ENCODE data around the gene TMEM126A.
A peak's percentile ranks its signal among the peaks of the same experiment; 100 is the strongest.
"Not testable (repeated sequence)": the region's sequence is repeated elsewhere in the genome, so short reads cannot be mapped to it uniquely, and the experiment has no call there.

Gene TMEM126A

DNA sequence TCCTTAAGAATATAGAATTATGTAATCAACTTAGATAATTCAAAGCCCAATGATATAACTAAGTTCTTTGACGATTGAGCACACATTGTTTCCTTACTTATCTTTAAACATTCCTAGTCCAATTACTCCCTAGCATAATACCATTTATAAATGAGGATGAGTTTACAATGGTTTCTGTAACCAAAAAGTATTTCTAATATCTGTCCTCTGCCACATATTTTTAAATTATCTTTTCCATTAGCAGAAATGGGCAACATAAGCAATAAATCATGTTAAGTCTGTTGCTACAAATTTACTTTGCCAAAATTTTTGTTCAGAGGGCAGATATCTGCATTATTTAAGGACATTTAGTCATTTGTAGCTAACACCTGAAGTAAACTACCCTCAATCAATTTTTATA, 10.4 kb downstream of the TMEM126A start:
- DNase-seq (ENCODE audit: low read depth, low spot score) = no peak

DNA sequence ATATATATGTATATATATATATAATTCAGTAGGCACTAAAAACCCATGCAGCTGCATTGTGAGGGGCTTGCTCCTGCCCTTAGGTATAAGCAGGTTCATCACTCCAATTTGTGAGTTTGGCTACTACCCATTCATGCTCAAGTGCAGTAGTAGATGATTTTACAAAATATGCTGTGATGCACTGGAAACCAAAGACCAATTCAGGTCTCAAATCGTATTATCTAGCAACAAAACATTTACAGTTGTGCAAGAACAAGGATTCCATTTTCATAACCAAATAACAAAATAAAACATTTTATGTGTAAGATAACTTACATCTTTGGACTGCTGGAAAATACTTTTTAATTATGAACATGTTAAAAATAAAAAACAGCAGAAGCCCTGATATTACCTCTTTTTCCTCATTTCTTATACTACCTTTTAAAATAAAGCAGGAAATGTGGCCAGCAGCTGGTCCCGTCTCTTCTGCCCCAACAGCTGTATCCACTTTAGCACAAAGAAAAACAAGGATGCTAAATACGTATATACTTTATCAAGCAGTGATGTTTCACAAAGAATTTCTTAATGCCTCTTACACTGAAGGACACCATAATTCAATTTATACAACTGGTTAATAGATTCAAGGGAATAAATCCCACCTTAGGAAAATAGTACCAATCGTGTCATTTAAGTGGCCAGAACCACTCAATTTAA, 14.4 kb downstream of the TMEM126A start:
- DNase-seq (ENCODE audit: low read depth, low spot score) = no peak

DNA sequence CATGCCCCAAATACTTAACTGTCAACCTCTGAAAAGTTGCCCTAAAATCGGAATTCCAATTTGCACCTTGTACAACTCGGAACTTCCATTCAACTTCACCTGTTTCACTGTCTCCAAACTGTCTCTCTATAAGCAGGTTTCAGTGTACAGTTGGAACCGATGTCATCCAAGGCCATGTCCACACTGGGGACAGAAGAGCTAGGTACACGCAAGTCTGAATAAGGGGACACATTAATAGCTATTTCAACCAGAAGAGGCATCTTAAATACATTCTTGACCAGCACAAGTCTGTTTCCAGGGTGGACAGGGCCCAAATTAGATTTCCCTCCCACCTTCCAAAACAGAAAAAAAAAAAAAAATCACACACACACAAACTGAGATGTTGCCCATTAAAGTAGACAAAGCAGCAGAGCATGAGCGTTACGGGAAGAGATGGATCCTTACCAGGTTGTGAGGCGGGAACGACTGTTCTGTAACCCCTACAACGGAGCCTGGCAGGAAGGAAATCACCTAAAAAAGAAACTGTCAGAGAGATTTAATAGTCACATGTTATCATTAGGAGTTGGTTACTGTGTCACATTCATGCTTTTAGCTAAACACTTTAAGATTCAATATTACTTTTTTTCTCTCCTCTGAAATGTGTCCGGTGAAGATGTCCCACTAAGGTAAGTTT, 15.4 kb downstream of the TMEM126A start:
- DNase-seq (ENCODE audit: low read depth, low spot score) = no peak

DNA sequence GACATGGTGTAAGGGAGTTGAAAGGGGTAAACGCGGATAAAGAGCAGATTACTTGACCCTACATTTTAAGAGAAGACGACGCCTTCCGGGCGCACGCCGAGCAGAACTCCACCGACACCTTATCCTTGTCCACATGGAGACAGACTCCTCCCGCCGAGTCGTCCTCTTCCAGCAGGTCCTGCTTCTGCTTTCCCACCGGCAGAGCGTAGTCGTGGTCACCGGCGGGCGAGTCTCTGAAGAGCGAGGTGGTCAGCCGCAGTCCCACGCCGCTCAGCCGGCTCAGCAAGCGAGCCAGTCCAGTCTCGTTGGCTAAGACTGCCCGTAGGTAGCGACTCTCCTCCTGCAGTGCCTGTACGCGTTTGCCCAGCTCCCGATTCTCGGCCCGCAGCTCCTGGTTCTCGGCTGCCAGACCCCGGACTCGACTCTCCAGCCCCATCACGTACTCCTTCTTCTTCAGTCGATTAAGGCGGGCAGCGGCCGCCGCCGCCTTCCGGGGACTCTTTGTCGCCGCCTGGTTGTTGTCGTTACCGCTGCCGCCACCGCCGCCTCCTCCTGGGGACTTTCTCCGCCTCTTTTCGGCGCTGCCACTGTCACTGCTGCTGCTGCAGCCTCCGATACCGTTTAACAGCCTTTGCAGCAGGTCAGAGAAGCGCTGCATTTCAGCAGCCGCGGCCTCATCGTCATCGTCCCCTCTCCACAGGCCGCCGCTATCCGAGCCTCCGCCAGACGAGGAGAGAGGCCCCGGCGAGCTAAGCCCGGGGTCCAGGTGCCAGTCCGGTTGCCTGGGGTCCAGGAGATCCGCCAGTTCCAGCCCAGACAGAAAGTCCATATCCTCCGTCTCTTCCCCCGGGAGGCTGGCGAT, 16.2 kb downstream of the TMEM126A start:
- peak; percentile 78 for DNase-seq (ENCODE audit: low read depth, low spot score)

DNA sequence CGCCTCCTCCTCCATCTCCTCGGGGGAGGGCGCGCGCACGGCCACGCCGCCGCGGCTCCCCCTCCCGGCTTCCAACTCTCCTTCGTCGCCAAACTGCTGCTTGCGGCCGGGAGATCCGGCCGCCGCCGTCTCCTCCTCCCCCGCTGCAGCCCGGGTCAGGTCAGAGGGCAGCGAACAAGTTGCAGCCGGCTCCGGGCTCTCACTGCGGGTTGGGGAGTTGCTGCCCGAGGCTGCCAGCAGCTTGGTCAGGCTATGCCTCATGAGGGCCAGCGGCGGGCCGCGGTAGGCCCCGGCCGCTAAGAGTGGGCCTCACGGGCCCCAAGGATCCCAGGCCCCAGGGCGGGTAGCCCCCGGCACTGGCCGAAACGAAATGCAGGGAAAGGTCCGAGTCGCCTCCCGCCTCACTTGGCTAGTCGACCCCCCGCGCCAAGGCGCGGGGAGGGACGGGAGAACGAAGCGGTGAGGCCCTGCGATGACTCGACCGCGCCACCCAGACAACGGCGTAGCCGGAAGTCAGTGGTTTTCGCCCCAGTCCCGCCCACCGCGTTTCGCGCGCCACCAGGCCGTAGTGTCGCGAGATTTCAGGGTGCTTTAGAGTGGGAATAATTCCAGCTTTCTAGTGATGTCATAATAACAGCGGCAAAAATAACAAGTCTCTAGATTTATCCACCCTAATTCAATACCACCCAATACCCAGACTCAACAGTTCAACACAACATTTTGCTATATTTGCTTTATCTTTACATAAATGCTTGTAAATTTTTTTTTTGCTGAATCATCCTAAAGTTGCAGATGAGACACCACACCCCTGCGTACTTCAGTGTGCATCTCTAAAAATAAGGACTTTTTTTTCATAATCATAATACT, 17.1 kb downstream of the TMEM126A start, which contains the start of gene CREBZF:
TSS of gene CREBZF (minus strand) at position 515 of the 867 bp plus-strand sequence. CDS start at position 261, 254 bp downstream.
- peak; percentile 90 for DNase-seq (ENCODE audit: low read depth, low spot score)

DNA sequence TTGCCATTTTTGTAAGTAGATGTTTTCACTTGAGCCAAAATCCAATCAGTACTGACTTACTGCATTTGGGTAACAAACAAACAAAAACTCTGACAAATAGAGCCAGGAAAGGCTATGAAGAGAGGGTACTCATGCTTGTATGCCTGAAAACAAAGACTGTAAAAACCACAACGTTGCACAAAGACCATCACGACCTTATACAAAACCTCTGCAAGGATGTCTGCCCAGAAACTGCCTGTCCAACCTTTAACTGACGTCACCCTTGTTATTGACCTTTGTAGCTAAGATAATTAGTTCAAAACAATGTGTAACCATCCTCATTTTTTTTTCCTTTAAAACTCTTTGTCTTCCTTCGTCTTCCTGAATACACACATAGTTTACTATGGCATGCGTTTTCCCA, 18.0 kb downstream of the TMEM126A start:
- no peak for DNase-seq (ENCODE audit: low read depth, low spot score)

DNA sequence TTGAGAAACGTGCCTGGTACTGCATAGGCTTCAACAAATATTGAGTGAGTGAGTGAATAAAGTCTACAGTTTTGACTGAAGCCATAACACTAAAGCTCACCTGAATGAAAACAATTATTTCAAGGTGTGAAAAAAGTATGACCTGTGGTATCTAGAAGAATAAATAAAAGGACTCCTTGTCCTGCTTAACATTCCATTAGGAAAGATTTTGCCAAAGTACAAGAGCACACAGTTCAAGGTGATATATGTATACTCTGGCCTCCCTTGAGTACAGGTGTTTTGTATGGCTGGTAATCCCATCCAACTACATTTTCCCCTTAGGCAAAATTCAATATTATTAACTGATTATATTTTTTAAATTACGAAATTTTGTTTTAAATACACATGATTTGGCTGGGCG, 18.9 kb downstream of the TMEM126A start:
- DNase-seq (ENCODE audit: low read depth, low spot score) = no peak

DNA sequence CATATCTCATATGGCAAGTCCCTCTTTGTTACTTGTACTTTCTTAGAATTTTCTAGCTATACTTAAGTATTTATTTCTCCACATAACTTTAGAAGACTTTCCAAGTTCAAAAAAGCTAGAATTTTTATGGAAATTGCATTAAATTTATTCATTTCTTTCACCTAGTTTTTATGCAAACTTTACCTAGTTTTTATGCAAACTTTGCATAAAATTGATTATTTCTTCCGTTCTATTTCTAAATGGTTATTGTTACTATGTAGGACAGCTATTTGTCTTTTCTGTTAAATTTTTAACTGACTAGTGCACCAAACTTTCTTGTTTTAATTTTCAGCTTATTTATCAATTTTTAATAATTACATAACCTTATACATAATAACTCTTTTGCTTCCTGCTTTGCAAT, 20.4 kb downstream of the TMEM126A start:
- no peak for DNase-seq (ENCODE audit: low read depth, low spot score)

DNA sequence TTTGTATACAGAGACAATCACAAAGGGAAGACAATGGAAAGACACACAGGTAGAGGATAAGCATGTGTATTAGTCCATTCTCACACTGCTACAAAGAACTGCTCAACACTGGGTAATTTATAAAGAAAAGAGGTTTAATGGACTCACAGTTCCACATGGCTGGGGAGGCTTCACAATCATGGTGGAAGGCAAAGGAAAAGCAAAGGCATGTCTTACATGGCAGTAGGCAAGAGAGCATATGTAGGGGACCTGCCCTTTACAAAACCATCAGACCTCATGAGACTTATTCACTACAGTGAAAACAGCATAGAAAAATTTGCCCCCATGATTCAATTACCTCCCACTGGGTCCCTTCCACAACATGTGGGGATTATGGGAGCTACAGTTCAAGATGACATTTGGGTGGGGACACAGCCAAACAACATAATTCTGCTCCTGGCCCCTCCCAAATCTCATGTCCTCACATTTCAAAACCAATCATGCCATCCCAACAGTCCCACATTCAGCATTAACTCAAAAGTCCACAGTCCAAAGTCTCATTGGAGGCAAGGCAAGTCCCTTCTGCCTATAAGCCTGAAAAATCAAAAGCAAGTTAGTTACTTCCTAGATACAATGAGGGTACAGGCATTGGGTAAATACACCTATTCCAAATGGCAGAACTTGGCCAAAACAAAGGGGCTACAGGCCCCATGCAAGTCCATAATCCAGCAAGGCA, 23.3 kb downstream of the TMEM126A start:
- not testable (repeated sequence) for DNase-seq (ENCODE audit: low read depth, low spot score)

DNA sequence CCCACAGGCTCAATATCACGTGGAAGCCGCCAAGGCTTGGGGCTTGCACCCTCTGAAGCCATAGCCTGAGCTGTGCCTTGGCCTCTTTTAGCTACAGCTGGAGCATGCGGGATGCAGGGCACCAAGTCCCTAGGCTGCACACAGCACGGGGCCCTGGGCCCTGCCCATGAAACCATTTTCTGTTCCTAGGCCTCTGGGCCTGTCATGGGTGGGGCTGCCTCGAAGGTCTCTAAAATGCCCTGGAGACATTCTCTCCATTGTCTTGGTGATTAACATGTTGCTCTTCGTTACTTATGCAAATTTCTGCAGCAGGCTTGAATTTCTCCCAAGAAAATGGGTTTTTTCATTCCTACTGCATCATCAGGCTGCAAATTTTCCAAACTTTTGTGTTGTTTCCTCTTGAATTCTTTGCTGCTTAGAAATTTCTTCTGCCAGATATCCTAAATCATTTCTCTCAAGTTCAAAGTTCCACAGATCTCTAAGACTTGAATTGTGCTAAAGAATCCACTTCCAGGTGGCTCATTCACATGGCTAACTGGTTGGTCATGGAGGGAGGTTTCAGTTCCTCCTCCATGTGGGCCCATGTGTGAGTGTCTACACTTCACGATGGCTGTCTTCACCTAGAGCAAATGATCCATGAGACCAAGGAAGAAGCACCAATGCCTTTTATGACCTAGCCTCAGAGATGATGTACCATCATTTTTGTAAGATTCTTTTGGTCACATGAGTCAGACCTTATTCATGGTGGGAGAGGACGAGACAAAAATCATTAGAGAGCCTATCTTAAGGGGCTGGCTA, 24.5 kb downstream of the TMEM126A start:
- DNase-seq (ENCODE audit: low read depth, low spot score) = no peak

DNA sequence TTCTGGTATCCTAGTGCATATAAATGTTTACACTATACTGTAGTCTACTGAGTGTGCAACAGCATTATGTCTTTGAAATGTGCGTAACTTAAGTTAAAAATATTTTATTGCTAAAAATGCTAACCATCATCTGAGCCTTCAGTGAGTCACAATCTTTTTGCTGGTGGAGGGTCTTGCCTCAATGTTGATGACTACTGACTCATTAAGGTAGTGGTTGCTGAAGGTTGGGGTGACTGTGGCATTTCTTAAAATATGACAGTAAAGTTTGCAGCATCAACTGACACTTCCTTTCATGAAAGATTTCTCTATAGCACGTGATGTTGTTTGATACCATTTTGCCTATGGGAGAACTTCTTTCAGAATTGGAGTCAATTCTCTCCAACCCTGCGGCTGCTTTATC, 25.6 kb downstream of the TMEM126A start:
- no peak for DNase-seq (ENCODE audit: low read depth, low spot score)

DNA sequence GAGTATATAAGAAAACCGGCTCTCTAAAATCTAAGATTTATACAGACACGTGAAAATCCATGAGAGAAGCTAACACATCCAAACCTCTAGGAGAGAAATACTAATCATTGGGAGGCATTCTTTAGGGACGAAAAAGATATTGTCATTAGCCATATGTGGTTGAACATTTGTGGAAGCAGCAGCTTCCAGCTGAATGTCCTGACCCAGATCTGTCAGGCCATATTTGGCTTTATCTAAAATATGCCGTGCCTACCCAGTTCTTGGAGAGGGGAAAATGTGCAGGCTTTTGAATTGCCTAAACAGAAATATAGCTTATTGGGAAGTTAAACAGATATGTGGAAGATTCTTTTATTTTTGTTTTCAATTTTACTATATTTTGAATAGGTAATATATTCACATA, 31.8 kb downstream of the TMEM126A start:
- DNase-seq (ENCODE audit: low read depth, low spot score) = no peak

DNA sequence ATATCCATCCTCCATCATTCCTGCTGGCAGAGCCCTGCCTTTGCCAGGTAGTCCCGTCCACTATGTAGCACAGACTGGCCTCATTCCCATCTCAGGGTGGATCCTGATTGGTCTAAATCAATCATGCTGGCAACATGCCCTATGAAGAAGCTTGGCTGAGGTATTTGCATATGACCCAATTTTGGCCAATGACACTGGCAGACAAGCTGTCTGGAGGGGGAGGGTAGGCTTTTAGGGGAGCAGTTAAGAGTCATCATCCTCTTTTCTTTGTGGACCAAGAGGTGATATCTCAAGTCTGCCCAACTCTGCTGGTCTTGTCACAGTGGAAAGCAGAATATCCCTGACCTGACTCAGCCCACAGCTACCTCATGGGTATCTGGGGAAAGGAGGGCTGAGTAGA, 33.1 kb downstream of the TMEM126A start:
- DNase-seq (ENCODE audit: low read depth, low spot score) = no peak

DNA sequence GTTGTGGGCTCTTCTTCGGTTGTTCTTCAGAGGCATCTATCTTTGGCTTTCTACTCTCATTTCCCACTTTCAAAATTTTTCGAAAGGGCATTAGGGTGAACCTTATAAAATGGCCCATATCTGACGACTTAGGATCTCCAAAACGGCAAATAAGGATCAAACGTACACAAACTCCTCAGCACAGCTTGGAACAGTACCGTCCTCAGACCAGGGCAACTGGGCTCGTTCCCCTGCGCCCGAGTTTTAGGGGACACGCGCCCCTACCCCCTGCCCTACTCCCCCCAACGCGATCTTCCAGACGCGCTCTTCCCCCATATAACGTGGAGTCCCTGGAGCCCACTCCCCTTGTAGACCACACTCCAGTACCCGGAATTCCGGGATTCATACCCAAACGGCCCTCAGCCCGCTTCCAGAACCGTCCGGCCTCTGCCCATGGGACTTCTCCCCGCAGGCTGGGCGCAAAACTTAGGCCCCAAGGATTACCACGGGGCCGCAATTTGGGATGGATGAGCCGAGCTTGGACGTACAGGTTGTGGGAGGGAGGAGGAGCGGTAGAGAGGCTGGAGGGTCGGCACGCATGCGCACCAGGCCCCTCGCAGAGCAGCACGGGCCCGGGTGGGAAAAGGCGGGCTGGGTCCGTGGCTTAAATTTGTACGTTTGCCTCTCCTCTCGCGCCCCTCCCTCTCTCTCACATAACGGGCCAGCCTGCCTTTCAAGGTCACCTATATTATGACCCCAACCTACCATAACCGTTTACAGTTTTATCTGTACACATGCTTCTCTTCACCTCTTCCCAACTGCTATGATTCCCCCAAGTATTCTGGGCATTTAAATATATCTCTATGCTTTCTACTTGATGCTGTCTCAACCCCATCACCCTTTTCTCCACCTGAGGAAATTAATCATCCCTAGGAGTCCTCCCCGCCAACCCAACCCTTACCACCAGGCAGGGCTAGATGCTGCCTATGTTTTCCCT, 34.9 kb downstream of the TMEM126A start:
- peak; percentile 34 for DNase-seq (ENCODE audit: low read depth, low spot score)

DNA sequence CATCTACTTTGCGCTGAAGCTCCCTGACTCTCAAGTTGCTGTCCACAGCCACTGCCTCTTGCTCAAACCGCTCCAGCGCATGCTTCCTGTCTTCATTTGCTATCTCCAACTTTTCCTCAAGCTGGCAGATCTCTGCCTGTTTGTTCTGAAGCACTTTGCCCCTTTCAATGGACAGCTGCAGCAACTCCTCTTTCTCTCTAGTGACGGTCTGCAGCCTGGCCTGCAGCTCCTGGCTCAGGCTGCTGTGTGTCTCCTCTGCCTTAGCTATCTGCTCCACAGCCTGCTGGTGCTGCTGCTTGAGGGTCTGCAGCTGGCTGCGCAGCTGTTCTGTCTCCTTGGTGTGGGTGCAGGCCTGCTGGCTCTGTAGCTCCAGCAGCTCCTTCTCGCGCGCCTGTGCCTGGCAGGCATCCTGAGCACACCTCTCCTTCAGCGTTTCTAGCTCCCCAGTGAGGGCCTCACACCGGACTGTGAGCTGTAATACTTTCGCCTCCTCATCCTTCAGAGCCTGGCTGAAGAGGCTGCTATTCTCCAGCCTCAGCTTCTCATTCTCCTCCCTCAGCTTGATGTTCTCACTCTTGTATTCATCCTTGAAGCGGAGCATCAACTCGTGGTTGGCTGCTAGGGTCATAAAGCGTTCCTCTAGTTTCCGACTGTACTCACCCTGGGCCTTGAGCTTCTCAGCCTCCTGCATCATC, 37.5 kb downstream of the TMEM126A start:
- no peak for DNase-seq (ENCODE audit: low read depth, low spot score)

DNA sequence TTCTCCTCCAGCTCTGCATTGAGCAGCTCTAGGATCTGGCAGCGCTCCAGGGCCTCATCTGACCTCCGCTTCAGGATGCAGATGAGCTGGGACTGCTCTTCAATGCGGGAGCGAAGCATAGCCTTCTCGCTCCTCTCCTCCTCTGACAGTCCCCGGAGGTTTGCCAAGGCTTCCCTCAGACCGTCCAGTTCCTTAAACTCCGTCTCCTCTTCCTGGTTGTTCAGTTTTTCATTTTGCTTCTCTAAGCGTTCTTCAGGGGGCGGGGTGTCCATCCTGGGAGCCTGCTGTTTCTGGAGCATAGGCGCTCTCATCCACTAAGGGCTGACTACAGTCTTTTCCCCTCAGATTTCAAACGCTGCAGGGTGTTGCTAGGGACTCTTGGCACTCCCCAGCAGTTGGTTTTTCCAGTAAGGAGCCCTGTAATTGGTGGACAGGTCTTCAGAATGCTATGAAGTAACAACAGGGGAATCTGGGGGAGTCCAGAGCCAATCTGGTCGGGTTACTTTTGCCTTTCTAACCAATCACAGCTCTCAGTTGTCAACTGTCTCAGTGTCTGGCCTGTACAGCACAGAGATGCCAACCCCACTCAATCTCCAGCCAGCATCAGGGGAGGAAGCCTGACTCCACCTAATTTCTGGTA, 38.2 kb downstream of the TMEM126A start, which contains the start of gene CCDC89:
TSS of gene CCDC89 (minus strand) at position 376 of the 640 bp plus-strand sequence. CDS start at position 311, 65 bp downstream.
- DNase-seq (ENCODE audit: low read depth, low spot score) = no peak

DNA sequence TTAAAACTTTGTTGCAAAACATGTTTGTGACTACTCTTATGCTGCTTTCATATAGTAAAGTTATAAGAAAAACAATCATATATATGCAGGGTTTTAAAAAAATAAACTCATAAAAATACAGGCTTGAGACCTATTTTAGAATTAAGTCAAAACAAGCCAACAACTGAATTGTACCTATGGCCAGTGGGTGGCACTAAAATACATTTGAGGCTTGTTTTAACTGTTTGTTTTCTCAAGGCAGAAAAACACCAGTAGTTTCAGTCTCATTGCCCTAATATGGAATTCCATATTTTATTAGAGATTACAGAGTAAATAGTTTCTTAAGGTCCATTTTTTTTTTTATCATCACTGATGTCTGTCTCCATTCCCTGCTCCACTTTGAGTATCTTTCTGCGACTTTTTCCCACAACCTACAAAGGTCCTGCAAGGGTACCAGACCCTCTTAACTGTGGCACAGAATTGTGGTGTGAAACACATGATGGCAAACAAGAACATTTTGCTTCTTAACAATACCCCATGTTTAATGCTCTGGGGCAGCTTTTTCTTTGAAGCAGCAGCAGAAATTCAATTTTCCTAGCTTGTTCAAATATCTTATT, 46.7 kb downstream of the TMEM126A start:
- no peak for DNase-seq (ENCODE audit: low read depth, low spot score)
